Measurements from ENCODE around the gene C1S.

DNA sequence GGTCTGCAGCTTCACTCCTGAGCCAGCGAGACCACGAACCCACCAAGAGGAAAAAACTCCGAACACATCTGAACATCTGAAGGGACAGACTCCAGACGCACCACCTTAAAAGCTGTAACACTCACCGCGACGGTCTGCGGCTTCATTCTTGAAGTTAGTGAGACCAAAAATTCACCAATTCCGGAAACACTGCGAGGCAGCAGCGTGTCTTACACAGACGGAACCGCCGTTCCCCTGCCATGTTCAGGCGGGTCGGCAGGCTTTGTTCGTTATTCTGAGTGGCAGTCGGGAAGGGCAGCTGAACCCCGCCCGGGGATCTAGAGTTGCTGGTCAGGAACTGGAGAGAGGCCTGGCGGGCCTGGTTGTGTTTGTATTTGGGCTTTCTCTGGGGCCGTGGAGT, 21.9 kb upstream of the C1S start:
- TF ChIP-seq, protein P1, sequence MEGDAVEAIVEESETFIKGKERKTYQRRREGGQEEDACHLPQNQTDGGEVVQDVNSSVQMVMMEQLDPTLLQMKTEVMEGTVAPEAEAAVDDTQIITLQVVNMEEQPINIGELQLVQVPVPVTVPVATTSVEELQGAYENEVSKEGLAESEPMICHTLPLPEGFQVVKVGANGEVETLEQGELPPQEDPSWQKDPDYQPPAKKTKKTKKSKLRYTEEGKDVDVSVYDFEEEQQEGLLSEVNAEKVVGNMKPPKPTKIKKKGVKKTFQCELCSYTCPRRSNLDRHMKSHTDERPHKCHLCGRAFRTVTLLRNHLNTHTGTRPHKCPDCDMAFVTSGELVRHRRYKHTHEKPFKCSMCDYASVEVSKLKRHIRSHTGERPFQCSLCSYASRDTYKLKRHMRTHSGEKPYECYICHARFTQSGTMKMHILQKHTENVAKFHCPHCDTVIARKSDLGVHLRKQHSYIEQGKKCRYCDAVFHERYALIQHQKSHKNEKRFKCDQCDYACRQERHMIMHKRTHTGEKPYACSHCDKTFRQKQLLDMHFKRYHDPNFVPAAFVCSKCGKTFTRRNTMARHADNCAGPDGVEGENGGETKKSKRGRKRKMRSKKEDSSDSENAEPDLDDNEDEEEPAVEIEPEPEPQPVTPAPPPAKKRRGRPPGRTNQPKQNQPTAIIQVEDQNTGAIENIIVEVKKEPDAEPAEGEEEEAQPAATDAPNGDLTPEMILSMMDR (IDR thresholded peaks at IDR 0.05) = no peak
- no peak for TF ChIP-seq POLR2A (IDR thresholded peaks at IDR 0.05)
- no peak for TF ChIP-seq POLR2AphosphoS5 (IDR thresholded peaks at IDR 0.05)

All from stomach (tissue), 4 donors.